Loucy (cell line): ENCODE data around the gene ANAPC2.

Source experiments
- H2AFZ ChIP-seq: fragments of 200-600 bp; sonication (generic); 2 replicates; pipeline ENCODE4 v1.6.0; 2016; ENCODE audit warnings: antibody characterized with exemption, mild to moderate bottlenecking, low read length, moderate library complexity
- H3F3A ChIP-seq: fragments of 200-600 bp; 2 replicates; pipeline ENCODE4 v1.6.0; 2016; ENCODE audit warnings: antibody characterized with exemption, low read depth, mild to moderate bottlenecking
- H3K27me3 ChIP-seq: fragments of 200-600 bp; sonication (generic); 2 replicates; pipeline ENCODE4 v1.6.1; 2014; ENCODE audit warnings: low read length, mild to moderate bottlenecking; ENCODE audit not compliant: insufficient read depth, poor library complexity, severe bottlenecking
- H3K36me3 ChIP-seq: fragments of 200-600 bp; sonication (generic); 2 replicates; pipeline ENCODE4 v1.6.1; 2016; ENCODE audit warnings: low read length; ENCODE audit not compliant: insufficient read depth
- H3K4me1 ChIP-seq: fragments of 200-600 bp; sonication (generic); 2 replicates; pipeline ENCODE4 v1.5.1; 2014; ENCODE audit warnings: low read length, mild to moderate bottlenecking; ENCODE audit not compliant: insufficient read depth, poor library complexity, severe bottlenecking
- H3K4me2 ChIP-seq: fragments of 200-600 bp; sonication (generic); 2 replicates; pipeline ENCODE4 v1.6.0; 2014; ENCODE audit warnings: antibody characterized with exemption, low read length, low read depth, mild to moderate bottlenecking; ENCODE audit not compliant: poor library complexity, severe bottlenecking
- H3K4me3 ChIP-seq: fragments of 200-600 bp; sonication (generic); 2 replicates; pipeline ENCODE4 v1.5.1; 2014; ENCODE audit warnings: low read length, mild to moderate bottlenecking, mixed read lengths; ENCODE audit not compliant: poor library complexity, severe bottlenecking
- H3K79me2 ChIP-seq: fragments of 200-600 bp; sonication (generic); 2 replicates; pipeline ENCODE4 v1.6.1; 2014; ENCODE audit warnings: low read length; ENCODE audit not compliant: insufficient read depth
- H3K9ac ChIP-seq: fragments of 200-600 bp; sonication (generic); 2 replicates; pipeline ENCODE4 v1.6.0; 2014; ENCODE audit warnings: mild to moderate bottlenecking, low read depth, low read length, moderate library complexity; ENCODE audit not compliant: poor library complexity, severe bottlenecking
- H3K9me2 ChIP-seq: fragments of 200-600 bp; sonication (generic); replicated peaks from 2 replicates; pipeline ENCODE4 v1.6.1; 2016; ENCODE audit warnings: low read depth, low read length, mixed read lengths
- H3K9me3 ChIP-seq: fragments of 200-600 bp; sonication (generic); 2 replicates; pipeline ENCODE4 v1.6.1; 2014; ENCODE audit warnings: mild to moderate bottlenecking, antibody characterized with exemption, low read length, low read depth; ENCODE audit not compliant: insufficient read depth
- H4K20me1 ChIP-seq: fragments of 200-600 bp; sonication (generic); 2 replicates; pipeline ENCODE4 v1.6.0; 2014; ENCODE audit warnings: antibody characterized with exemption, low read length, mild to moderate bottlenecking; ENCODE audit not compliant: insufficient read depth, poor library complexity, severe bottlenecking
- CTCF ChIP-seq: fragments of 200-600 bp; sonication (generic); conservative IDR thresholded peaks from 2 replicates; pipeline ENCODE4 v1.5.1; 2014; ENCODE audit warnings: mild to moderate bottlenecking, antibody characterized with exemption, low read length
- EZH2phosphoT487 ChIP-seq: fragments of 200-600 bp; IDR thresholded peaks from 2 replicates; pipeline ENCODE4 v1.6.1; 2018; ENCODE audit warnings: antibody characterized with exemption, mild to moderate bottlenecking, moderate library complexity, borderline replicate concordance

Gene ANAPC2

DNA sequence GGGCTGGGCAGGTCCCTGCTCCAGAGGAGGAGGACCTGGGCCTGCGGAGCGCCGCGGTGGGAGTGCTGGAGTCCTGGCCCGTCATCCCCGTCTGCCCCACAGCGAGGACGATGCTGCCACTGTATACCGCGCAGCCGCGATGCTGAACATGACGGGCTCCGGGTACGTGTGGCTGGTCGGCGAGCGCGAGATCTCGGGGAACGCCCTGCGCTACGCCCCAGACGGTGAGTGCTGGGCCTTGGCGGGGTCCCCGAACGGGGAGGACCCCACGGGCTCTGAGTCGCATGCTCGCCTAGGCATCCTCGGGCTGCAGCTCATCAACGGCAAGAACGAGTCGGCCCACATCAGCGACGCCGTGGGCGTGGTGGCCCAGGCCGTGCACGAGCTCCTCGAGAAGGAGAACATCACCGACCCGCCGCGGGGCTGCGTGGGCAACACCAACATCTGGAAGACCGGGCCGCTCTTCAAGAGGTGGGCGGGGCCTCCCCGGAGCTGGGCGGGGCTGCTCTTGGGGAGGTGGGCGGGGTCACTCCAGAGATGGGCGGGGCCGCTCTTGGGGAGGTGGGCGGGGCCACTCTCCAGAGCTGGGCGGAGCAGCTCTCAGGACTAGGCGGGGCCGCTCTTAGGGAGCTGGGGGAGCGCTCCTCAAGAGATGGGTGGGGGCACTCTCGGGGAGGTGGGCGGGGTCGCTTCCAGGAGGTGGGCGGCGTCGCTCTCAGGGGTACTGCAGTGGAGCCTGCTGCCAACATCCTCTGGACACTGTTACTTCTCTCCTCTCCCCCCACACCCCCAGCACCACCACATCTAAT is 31.6 kb downstream of the ANAPC2 start:
- Histone ChIP-seq H3K79me2 (no peaks in the 10 kb centered on the region), H3K4me3 (no peak overlapping the region), H3K9me2 (no peaks in the 10 kb centered on the region), H4K20me1 (no peaks in the 10 kb centered on the region), H3F3A (no peaks in the 10 kb centered on the region), H3K27me3 (no peaks in the 10 kb centered on the region), H3K4me2 (no peak overlapping the region), H3K36me3 (no peaks in the 10 kb centered on the region), H3K9ac (no peak overlapping the region), H3K4me1 (peaks cover 28% of the 10 kb centered on the region), H3K9me3 (no peaks in the 10 kb centered on the region), H2AFZ (no peak overlapping the region)
- TF ChIP-seq EZH2phosphoT487 (no peak), CTCF (no peak)

GRCh38 chr9:137152844-137153405 is 35.4 kb downstream of the ANAPC2 start:
- Histone ChIP-seq H3K9ac (no peak overlapping the region), H3F3A (0 out of 2 replicates have a peak, but pooled peaks cover 4% of the 10 kb centered on the region), H3K9me2 (no peaks in the 10 kb centered on the region), H3K9me3 (no peaks in the 10 kb centered on the region), H4K20me1 (no peaks in the 10 kb centered on the region), H3K4me2 (no peak overlapping the region), H3K4me3 (no peak overlapping the region), H3K79me2 (no peaks in the 10 kb centered on the region), H3K27me3 (no peaks in the 10 kb centered on the region), H3K36me3 (no peaks in the 10 kb centered on the region), H3K4me1 (peaks cover 7% of the 10 kb centered on the region), H2AFZ (no peak overlapping the region)
- TF ChIP-seq CTCF (no peak), EZH2phosphoT487 (no peak)

GRCh38 chr9:137150617-137151457 is 37.5 kb downstream of the ANAPC2 start:
- Histone ChIP-seq H4K20me1 (no peaks in the 10 kb centered on the region), H2AFZ (no peak overlapping the region), H3K9me2 (no peaks in the 10 kb centered on the region), H3K36me3 (no peaks in the 10 kb centered on the region), H3K27me3 (no peaks in the 10 kb centered on the region), H3F3A (0 out of 2 replicates have a peak, but pooled peaks cover 4% of the 10 kb centered on the region), H3K9me3 (no peaks in the 10 kb centered on the region), H3K9ac (no peak overlapping the region), H3K4me2 (no peak overlapping the region), H3K79me2 (no peaks in the 10 kb centered on the region), H3K4me3 (no peak overlapping the region), H3K4me1 (no peaks in the 10 kb centered on the region)
- TF ChIP-seq EZH2phosphoT487 = no peak
- TF ChIP-seq CTCF = no peak
